Epithelial cell of proximal tubule (primary cell): ENCODE measurements around the gene ODAPH. TPM values are rescaled to one million over a fixed set of nuclear protein-coding genes. Genes with fewer than 3 reads are reported as not detected.
A peak's percentile ranks its signal among the peaks of the same experiment; 100 is the strongest.

Experiments
- DNase-seq: peaks from one replicate; pipeline ENCODE4 v3.0.0-alpha.2; 2011; ENCODE audit warnings: low read depth
- H3K4me3 ChIP-seq: 2 replicates; pipeline ENCODE4 v1.5.1; 2011; ENCODE audit warnings: low read depth, mild to moderate bottlenecking, low read length
- CTCF ChIP-seq: conservative IDR thresholded peaks from 2 replicates; pipeline ENCODE4 v1.5.1; 2012; ENCODE audit warnings: low read depth, mild to moderate bottlenecking, low read length
- total RNA-seq: library from RNA; depleted of rRNA; stranded (reverse); fragments of >200 nt; gene quantifications from 2 replicates; pipeline ENCODE4 v1.2.3, GENCODE V29; 2015

Gene ODAPH
- total RNA-seq, 1 donor from 2014 or later = not detected

- TF ChIP-seq CTCF = no peak
- no peak for DNase-seq
- no peak overlapping the region for H3K4me3 ChIP-seq
Observed at GRCh38 chr4:75593393-75593792, 37.5 kb downstream of the ODAPH start.

- H3K4me3 ChIP-seq = no peak overlapping the region
- no peak for DNase-seq
- no peak for TF ChIP-seq CTCF
Observed at GRCh38 chr4:75596061-75596460, 40.2 kb downstream of the ODAPH start.

- TF ChIP-seq CTCF = no peak
- no peak overlapping the region for H3K4me3 ChIP-seq
- DNase-seq = peak; percentile 10
Observed at GRCh38 chr4:75598390-75598789, 42.5 kb downstream of the ODAPH start.

GRCh38 chr4:75599647-75600046 is 43.8 kb downstream of the ODAPH start:
- H3K4me3 ChIP-seq = no peak overlapping the region
- no peak for DNase-seq
- no peak for TF ChIP-seq CTCF

- no peak for DNase-seq
- H3K4me3 ChIP-seq = no peak overlapping the region
- TF ChIP-seq CTCF = no peak
Observed at GRCh38 chr4:75605928-75606327, 50.1 kb downstream of the ODAPH start.

- no peak overlapping the region for H3K4me3 ChIP-seq
- TF ChIP-seq CTCF = no peak
- DNase-seq = no peak
Observed at GRCh38 chr4:75612306-75612705, 56.4 kb downstream of the ODAPH start.

Other genes with a start within 250 kb of the ODAPH start
- gene RCHY1, start 41.7 kb upstream of the ODAPH start, total RNA-seq = 11.2 and 37.3 TPM in 2 replicates
- 7.0 and 8.4 TPM in 2 replicates for gene THAP6, start 41.6 kb upstream of the ODAPH start, total RNA-seq
- 1.2 and 3.6 TPM in 2 replicates for gene CDKL2, start 74.5 kb downstream of the ODAPH start, total RNA-seq
- 109 and 113 TPM in 2 replicates for gene G3BP2, start 117.3 kb downstream of the ODAPH start, total RNA-seq
- gene USO1, start 168.5 kb downstream of the ODAPH start, total RNA-seq = 46.0 and 57.8 TPM in 2 replicates